Skeletal muscle satellite cell (primary cell): Measurements from ENCODE around the gene ALK.

Source experiments
- H3K27me3 ChIP-seq: 2 replicates; pipeline ENCODE4 v1.7.0; 2013; ENCODE audit warnings: low read length; ENCODE audit not compliant: control insufficient read depth, insufficient read depth
- H3K36me3 ChIP-seq: 2 replicates; pipeline ENCODE4 v1.7.0; 2013; ENCODE audit warnings: mild to moderate bottlenecking, control low read depth, low read length; ENCODE audit not compliant: insufficient read depth
- H3K4me1 ChIP-seq: 2 replicates; pipeline ENCODE4 v1.7.0; 2013; ENCODE audit warnings: low read length; ENCODE audit not compliant: control insufficient read depth, insufficient read depth
- H3K4me2 ChIP-seq: 2 replicates; pipeline ENCODE4 v1.7.0; 2013; ENCODE audit warnings: mild to moderate bottlenecking, low read length
- H3K4me3 ChIP-seq: 2 replicates; pipeline ENCODE4 v1.7.0; 2013; ENCODE audit warnings: low read length
- H3K9ac ChIP-seq: 2 replicates; pipeline ENCODE4 v1.7.0; 2013; ENCODE audit warnings: mild to moderate bottlenecking, low read depth, low read length, moderate library complexity
- H3K9me3 ChIP-seq: replicated peaks from 2 replicates; pipeline ENCODE4 v1.7.0; 2013; ENCODE audit warnings: mild to moderate bottlenecking, control low read depth, low read length

Gene ALK

GRCh38 chr2:29220506-29221270 lies 700.7 kb downstream of the ALK start:
- no peak overlapping the region for H3K4me2 ChIP-seq
- H3K4me1 ChIP-seq = peaks cover 12% of the 10 kb centered on the region
- H3K4me3 ChIP-seq = no peak overlapping the region
- peaks cover 14% of the 10 kb centered on the region for H3K27me3 ChIP-seq
- H3K9ac ChIP-seq = no peak overlapping the region
- no peaks in the 10 kb centered on the region for H3K36me3 ChIP-seq
- no peaks in the 10 kb centered on the region for H3K9me3 ChIP-seq

- Histone ChIP-seq H3K27me3 (peaks cover 3% of the 10 kb centered on the region), H3K4me1 (peaks cover 10% of the 10 kb centered on the region), H3K4me2 (no peak overlapping the region), H3K4me3 (no peak overlapping the region), H3K9ac (no peak overlapping the region), H3K9me3 (no peaks in the 10 kb centered on the region), H3K36me3 (no peaks in the 10 kb centered on the region)
Observed at GRCh38 chr2:29219374-29219773, 702.0 kb downstream of the ALK start.

- H3K4me2 ChIP-seq = no peak overlapping the region
- H3K4me3 ChIP-seq = no peak overlapping the region
- no peak overlapping the region for H3K9ac ChIP-seq
- H3K9me3 ChIP-seq = no peaks in the 10 kb centered on the region
- no peaks in the 10 kb centered on the region for H3K36me3 ChIP-seq
- H3K4me1 ChIP-seq = peaks cover 8% of the 10 kb centered on the region
- peaks cover 3% of the 10 kb centered on the region for H3K27me3 ChIP-seq
Observed at GRCh38 chr2:29218550-29219125, 702.7 kb downstream of the ALK start.

GRCh38 chr2:29218071-29218470 lies 703.3 kb downstream of the ALK start:
- Histone ChIP-seq H3K36me3 (no peaks in the 10 kb centered on the region), H3K27me3 (peaks cover 3% of the 10 kb centered on the region), H3K9me3 (no peaks in the 10 kb centered on the region), H3K9ac (no peak overlapping the region), H3K4me1 (peaks cover 6% of the 10 kb centered on the region), H3K4me3 (no peak overlapping the region), H3K4me2 (no peak overlapping the region)

GRCh38 chr2:29216609-29216909 lies 704.8 kb downstream of the ALK start:
- peaks cover 6% of the 10 kb centered on the region for H3K4me1 ChIP-seq
- no peaks in the 10 kb centered on the region for H3K9me3 ChIP-seq
- no peaks in the 10 kb centered on the region for H3K36me3 ChIP-seq
- H3K27me3 ChIP-seq = no peaks in the 10 kb centered on the region
- H3K9ac ChIP-seq = no peak overlapping the region
- no peak overlapping the region for H3K4me2 ChIP-seq
- H3K4me3 ChIP-seq = no peak overlapping the region

GRCh38 chr2:29215739-29216608 lies 705.4 kb downstream of the ALK start:
- Histone ChIP-seq H3K4me1 (peaks cover 6% of the 10 kb centered on the region), H3K9me3 (no peaks in the 10 kb centered on the region), H3K36me3 (no peaks in the 10 kb centered on the region), H3K27me3 (no peaks in the 10 kb centered on the region), H3K9ac (no peak overlapping the region), H3K4me2 (no peak overlapping the region), H3K4me3 (no peak overlapping the region)

GRCh38 chr2:29215073-29215472 lies 706.3 kb downstream of the ALK start:
- Histone ChIP-seq H3K4me2 (no peak overlapping the region), H3K4me1 (peaks cover 6% of the 10 kb centered on the region), H3K9me3 (no peaks in the 10 kb centered on the region), H3K9ac (no peak overlapping the region), H3K4me3 (no peak overlapping the region), H3K27me3 (no peaks in the 10 kb centered on the region), H3K36me3 (no peaks in the 10 kb centered on the region)

- Histone ChIP-seq H3K9me3 (no peaks in the 10 kb centered on the region), H3K36me3 (no peaks in the 10 kb centered on the region), H3K4me1 (peaks cover 6% of the 10 kb centered on the region), H3K4me2 (no peak overlapping the region), H3K4me3 (no peak overlapping the region), H3K27me3 (no peaks in the 10 kb centered on the region), H3K9ac (no peak overlapping the region)
Observed at GRCh38 chr2:29213888-29214291, 707.5 kb downstream of the ALK start.

GRCh38 chr2:29212009-29212408 lies 709.4 kb downstream of the ALK start:
- Histone ChIP-seq H3K4me1 (peaks cover 9% of the 10 kb centered on the region), H3K4me3 (no peak overlapping the region), H3K27me3 (no peaks in the 10 kb centered on the region), H3K9ac (no peak overlapping the region), H3K36me3 (peaks cover 8% of the 10 kb centered on the region), H3K4me2 (no peak overlapping the region), H3K9me3 (no peaks in the 10 kb centered on the region)

GRCh38 chr2:29209551-29209950 lies 711.8 kb downstream of the ALK start:
- peaks cover 8% of the 10 kb centered on the region for H3K36me3 ChIP-seq
- peaks cover 10% of the 10 kb centered on the region for H3K4me1 ChIP-seq
- H3K9me3 ChIP-seq = no peaks in the 10 kb centered on the region
- H3K27me3 ChIP-seq = no peaks in the 10 kb centered on the region
- no peak overlapping the region for H3K4me2 ChIP-seq
- H3K9ac ChIP-seq = no peak overlapping the region
- H3K4me3 ChIP-seq = no peak overlapping the region

GRCh38 chr2:29207352-29208148 lies 713.8 kb downstream of the ALK start:
- Histone ChIP-seq H3K4me2 (no peak overlapping the region), H3K9me3 (no peaks in the 10 kb centered on the region), H3K27me3 (no peaks in the 10 kb centered on the region), H3K4me1 (peaks cover 4% of the 10 kb centered on the region), H3K9ac (no peak overlapping the region), H3K4me3 (no peak overlapping the region), H3K36me3 (peaks cover 8% of the 10 kb centered on the region)
